MCF 10A (cell line): ENCODE measurements around the gene MTHFD1L. TPM values are rescaled to one million over a fixed set of nuclear protein-coding genes. Genes with fewer than 3 reads are reported as not detected.

Experiments used
- BruUV-seq: library from RNA; stranded (reverse); fragments of 400-500 nt; replicated peaks from 2 replicates; lab custom pipeline; 2021; lab: Mats Ljungman, UMichigan
- CTCF ChIA-PET: fragments of 300-600 bp; sonication (Branson Sonifier 250); formaldehyde crosslinking; extraction: SDS; loops from one replicate; lab custom pipeline; 2021; ENCODE audit warnings: antibody characterized with exemption, inconsistent platforms; lab: Yijun Ruan, JAX
- POLR2A ChIA-PET: fragments of 300-600, 350-650 bp; sonication (Branson Sonifier 250); formaldehyde crosslinking; extraction: SDS; loops from one replicate; lab custom pipeline; 2020; ENCODE audit warnings: antibody characterized with exemption, inconsistent platforms; lab: Yijun Ruan, JAX
- DNase-seq: peaks from one replicate; pipeline ENCODE4 v3.0.0-alpha.2; 2018; ENCODE audit not compliant: unreplicated experiment
- H3K27ac Mint-ChIP-seq: one replicate; pipeline ENCODE4 v1.8.0; 2022; ENCODE audit warnings: mild to moderate bottlenecking, low read depth, mixed read lengths; ENCODE audit not compliant: unreplicated experiment
- H3K27me3 Mint-ChIP-seq: one replicate; pipeline ENCODE4 v1.8.0; 2022; ENCODE audit warnings: mixed read lengths; ENCODE audit not compliant: insufficient read depth, unreplicated experiment
- H3K36me3 Mint-ChIP-seq: one replicate; pipeline ENCODE4 v1.8.0; 2022; ENCODE audit warnings: mild to moderate bottlenecking, moderate library complexity, mixed read lengths; ENCODE audit not compliant: insufficient read depth, unreplicated experiment
- H3K4me1 Mint-ChIP-seq: one replicate; pipeline ENCODE4 v1.8.0; 2022; ENCODE audit warnings: mixed read lengths; ENCODE audit not compliant: insufficient read depth, unreplicated experiment
- H3K4me3 Mint-ChIP-seq: one replicate; pipeline ENCODE4 v1.8.0; 2022; ENCODE audit warnings: mild to moderate bottlenecking, moderate library complexity, mixed read lengths; ENCODE audit not compliant: unreplicated experiment
- H3K9me3 Mint-ChIP-seq: one replicate; pipeline ENCODE4 v1.8.0; 2022; ENCODE audit warnings: mixed read lengths; ENCODE audit not compliant: unreplicated experiment
- CTCF ChIP-seq: fragments of 200-600 bp; IDR thresholded peaks from one replicate; pipeline ENCODE4 v1.8.0; 2022; ENCODE audit warnings: antibody characterized with exemption, mild to moderate bottlenecking; ENCODE audit not compliant: unreplicated experiment
- intact Hi-C: fragments of 100-400 bp; cut with micrococcal nuclease; formaldehyde crosslinking; loops from 2 replicates; pipeline ENCODE4 v1.14.1; 2022
- total RNA-seq: library from RNA; stranded (reverse); gene quantifications from 2 replicates; pipeline ENCODE4 v1.2.3, GENCODE V29; 2022

The MTHFD1L gene
- total RNA-seq, 1 experiment from 2014 or later = 110 TPM

GRCh38 chr6:150866147-150866990, 867 bp downstream of the MTHFD1L start:
- no peak for TF ChIP-seq CTCF
- Mint-ChIP-seq H3K27ac (peak overlapping the region; percentile 90), H3K4me3 (peak overlapping the region; percentile 98), H3K9me3 (no peaks in the 10 kb centered on the region), H3K36me3 (peaks cover 8% of the 10 kb centered on the region), H3K4me1 (peaks cover 13% of the 10 kb centered on the region), H3K27me3 (no peaks in the 10 kb centered on the region)
- intact Hi-C loops = loop anchor here (1.0 kb wide), 2 partner anchors 9 to 448 kb away; no protein-coding TSS in a partner anchor
- CTCF ChIA-PET = interaction anchor here (0.6 to 5.5 kb wide), 6 partner anchors 11 to 1120 kb away, joined by 3 to 28 read pairs (median 5); no protein-coding TSS in a partner anchor
- DNase-seq = peak; percentile 89
- POLR2A ChIA-PET = interaction anchor here (0.6 to 3.3 kb wide), 14 partner anchors 10 to 1218 kb away, joined by 3 to 18 read pairs (median 4); partner anchors contain the start of gene NUP43
- BruUV-seq = no TSS peak

GRCh38 chr6:150866991-150867501, 1.5 kb downstream of the MTHFD1L start:
- H3K9me3 Mint-ChIP-seq = no peaks in the 10 kb centered on the region
- intact Hi-C loops = loop anchor here (1.0 kb wide), 2 partner anchors 10 to 449 kb away; no protein-coding TSS in a partner anchor
- ChIA-PET CTCF (interaction anchor here (0.6 to 5.5 kb wide), 5 partner anchors 25 to 1120 kb away, joined by 3 to 28 read pairs (median 3); no protein-coding TSS in a partner anchor), POLR2A (interaction anchor here (0.8 to 3.3 kb wide), 7 partner anchors 10 to 523 kb away, joined by 3 to 18 read pairs (median 5); no protein-coding TSS in a partner anchor)
- TSS peak; percentile 37 for BruUV-seq
- peaks cover 8% of the 10 kb centered on the region for H3K36me3 Mint-ChIP-seq
- peaks cover 13% of the 10 kb centered on the region for H3K4me1 Mint-ChIP-seq
- no peak for TF ChIP-seq CTCF
- peak overlapping the region; percentile 98 for H3K4me3 Mint-ChIP-seq
- H3K27ac Mint-ChIP-seq = peak overlapping the region; percentile 90
- no peak for DNase-seq
- H3K27me3 Mint-ChIP-seq = no peaks in the 10 kb centered on the region

GRCh38 chr6:150868759-150869158, 3.3 kb downstream of the MTHFD1L start:
- Mint-ChIP-seq H3K27ac (no peak overlapping the region), H3K36me3 (peaks cover 18% of the 10 kb centered on the region), H3K27me3 (no peaks in the 10 kb centered on the region), H3K4me1 (peaks cover 7% of the 10 kb centered on the region), H3K4me3 (no peak overlapping the region), H3K9me3 (no peaks in the 10 kb centered on the region)
- no peak for DNase-seq
- CTCF ChIA-PET = interaction anchor here (0.6 to 1.4 kb wide), 3 partner anchors 23 to 124 kb away, joined by 3 to 4 read pairs (median 3); no protein-coding TSS in a partner anchor
- BruUV-seq = no TSS peak
- intact Hi-C loops = no loop called here
- POLR2A ChIA-PET = interaction anchor here (0.9 to 3.0 kb wide), 3 partner anchors 11 to 90 kb away, joined by 3 to 10 read pairs (median 3); no protein-coding TSS in a partner anchor
- no peak for TF ChIP-seq CTCF

- H3K9me3 Mint-ChIP-seq = no peaks in the 10 kb centered on the region
- no peaks in the 10 kb centered on the region for H3K27me3 Mint-ChIP-seq
- peaks cover 9% of the 10 kb centered on the region for H3K4me1 Mint-ChIP-seq
- no peak for TF ChIP-seq CTCF
- H3K36me3 Mint-ChIP-seq = peaks cover 41% of the 10 kb centered on the region
- intact Hi-C loops = no loop called here
- H3K4me3 Mint-ChIP-seq = no peak overlapping the region
- no TSS peak for BruUV-seq
- H3K27ac Mint-ChIP-seq = peak overlapping the region; percentile 31
- CTCF ChIA-PET = interaction anchor here (0.9 to 1.1 kb wide), 3 partner anchors 17 to 456 kb away, joined by 3 to 10 read pairs (median 3); no protein-coding TSS in a partner anchor
- no peak for DNase-seq
- POLR2A ChIA-PET = no interaction called here
Observed at GRCh38 chr6:150874179-150874578, 8.7 kb downstream of the MTHFD1L start.
